ENCODE results near the gene LY86.

The LY86 gene

GRCh38 chr6:6570929-6571671 lies 17.4 kb upstream of the LY86 start:
- DNase-seq = no peak

- DNase-seq = no peak
Measured at GRCh38 chr6:6575143-6575542, 13.4 kb upstream of the LY86 start.

- DNase-seq = no peak
Measured at GRCh38 chr6:6577735-6578134, 10.8 kb upstream of the LY86 start.

GRCh38 chr6:6579281-6579680 lies 9.2 kb upstream of the LY86 start:
- no peak for DNase-seq

- DNase-seq = no peak
Measured at GRCh38 chr6:6580225-6580856, 8.2 kb upstream of the LY86 start.

GRCh38 chr6:6581054-6581453 lies 7.5 kb upstream of the LY86 start:
- DNase-seq = no peak

- DNase-seq = no peak
Measured at GRCh38 chr6:6582131-6582530, 6.4 kb upstream of the LY86 start.

- DNase-seq = no peak
Measured at GRCh38 chr6:6583836-6584235, 4.7 kb upstream of the LY86 start.

- no peak for DNase-seq
Measured at GRCh38 chr6:6584310-6585002, 4.1 kb upstream of the LY86 start.

- DNase-seq = no peak
Measured at GRCh38 chr6:6585003-6585311, 3.6 kb upstream of the LY86 start.

- no peak for DNase-seq
Measured at GRCh38 chr6:6586167-6586566, 2.4 kb upstream of the LY86 start.

GRCh38 chr6:6586671-6587526 lies 1.6 kb upstream of the LY86 start:
- no peak for DNase-seq

- no peak for DNase-seq
Measured at GRCh38 chr6:6587696-6588063, 840 bp upstream of the LY86 start.

- no peak for DNase-seq
Measured at GRCh38 chr6:6588924-6589709, 597 bp downstream of the LY86 start.

GRCh38 chr6:6590530-6590929 lies 2.0 kb downstream of the LY86 start:
- no peak for DNase-seq

- no peak for DNase-seq
Measured at GRCh38 chr6:6591778-6592465, 3.4 kb downstream of the LY86 start.

GRCh38 chr6:6592826-6593475 lies 4.4 kb downstream of the LY86 start:
- no peak for DNase-seq

GRCh38 chr6:6593867-6594468 lies 5.4 kb downstream of the LY86 start:
- DNase-seq = no peak

- no peak for DNase-seq
Measured at GRCh38 chr6:6595025-6595424, 6.5 kb downstream of the LY86 start.

- DNase-seq = no peak
Measured at GRCh38 chr6:6595952-6596351, 7.4 kb downstream of the LY86 start.

Data from retina (tissue), 1 donor.